Fibroblast of skin of left quadriceps (primary cell): ENCODE data around the gene RGL1.

Experiments used
- DNase-seq, 2 experiments: peaks; one replicate each; pipeline ENCODE4 v3.0.0-alpha.2; 2013; ENCODE audit warnings: low read depth in 2 of 2

RGL1 gene

DNA sequence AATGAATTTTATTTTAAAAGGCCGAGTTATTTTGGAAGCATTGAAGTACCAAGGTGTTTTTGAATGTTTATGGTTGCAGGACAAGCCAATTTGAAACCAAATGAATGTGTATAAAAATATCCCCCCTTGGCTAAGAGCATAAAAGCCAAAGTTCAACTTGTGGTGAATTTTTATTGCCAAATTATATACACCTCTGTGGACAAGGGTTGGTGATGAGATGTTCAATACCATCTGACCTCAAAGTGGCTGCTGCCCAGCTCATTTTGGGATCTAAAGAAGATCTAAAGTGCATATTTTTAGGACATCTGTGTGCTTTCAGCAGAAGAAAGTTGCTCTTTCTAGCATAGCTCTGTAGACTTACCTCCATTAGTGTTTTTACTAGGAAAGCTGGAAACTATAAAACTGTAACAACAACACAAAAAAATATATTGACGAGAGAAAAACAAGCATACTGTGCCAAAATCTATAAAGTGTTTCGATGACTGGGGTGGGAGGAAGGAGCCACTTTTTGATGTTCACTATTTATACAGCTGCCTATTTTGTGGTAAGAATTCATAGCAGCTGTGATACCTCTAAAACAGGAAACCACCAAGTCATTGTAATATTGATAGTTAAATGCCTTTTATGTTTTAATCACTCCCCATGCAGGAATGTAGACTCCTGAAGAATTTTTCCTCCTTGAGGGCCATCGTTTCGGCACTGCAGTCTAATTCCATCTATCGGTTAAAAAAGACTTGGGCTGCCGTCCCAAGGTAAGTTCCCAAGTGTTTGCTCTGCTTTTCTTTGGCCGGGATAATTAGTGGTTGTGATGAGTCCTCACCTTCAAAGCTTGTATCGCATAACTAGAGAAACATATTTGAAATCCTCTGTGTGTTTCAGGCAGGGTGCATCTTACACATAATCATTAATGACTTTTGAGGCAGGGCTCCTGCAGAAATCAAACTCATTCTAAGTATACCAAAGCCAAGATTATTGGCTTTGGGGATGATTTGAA is 83.2 kb downstream of the RGL1 start:
- peak; percentile 17 to 20 for DNase-seq

DNA sequence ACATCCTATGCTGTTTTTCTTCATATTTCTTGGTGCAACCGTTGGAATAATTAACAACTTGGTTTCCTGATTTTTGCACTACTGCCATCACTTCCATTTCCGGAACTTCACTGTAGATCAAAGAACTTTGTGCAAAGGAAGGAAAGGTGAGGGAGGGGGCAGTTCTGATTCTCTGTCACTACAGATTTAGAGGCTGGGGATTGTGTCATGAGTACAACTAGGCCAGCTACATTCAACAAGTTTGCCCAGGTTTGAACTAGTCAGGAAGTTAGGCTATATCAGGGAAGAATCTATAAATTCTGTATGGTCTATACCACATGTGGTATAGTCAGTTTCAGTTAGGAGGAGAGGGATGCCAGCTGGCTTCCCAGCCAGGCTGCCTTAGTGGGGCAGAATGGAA is 84.2 kb downstream of the RGL1 start:
- no peak for DNase-seq

DNA sequence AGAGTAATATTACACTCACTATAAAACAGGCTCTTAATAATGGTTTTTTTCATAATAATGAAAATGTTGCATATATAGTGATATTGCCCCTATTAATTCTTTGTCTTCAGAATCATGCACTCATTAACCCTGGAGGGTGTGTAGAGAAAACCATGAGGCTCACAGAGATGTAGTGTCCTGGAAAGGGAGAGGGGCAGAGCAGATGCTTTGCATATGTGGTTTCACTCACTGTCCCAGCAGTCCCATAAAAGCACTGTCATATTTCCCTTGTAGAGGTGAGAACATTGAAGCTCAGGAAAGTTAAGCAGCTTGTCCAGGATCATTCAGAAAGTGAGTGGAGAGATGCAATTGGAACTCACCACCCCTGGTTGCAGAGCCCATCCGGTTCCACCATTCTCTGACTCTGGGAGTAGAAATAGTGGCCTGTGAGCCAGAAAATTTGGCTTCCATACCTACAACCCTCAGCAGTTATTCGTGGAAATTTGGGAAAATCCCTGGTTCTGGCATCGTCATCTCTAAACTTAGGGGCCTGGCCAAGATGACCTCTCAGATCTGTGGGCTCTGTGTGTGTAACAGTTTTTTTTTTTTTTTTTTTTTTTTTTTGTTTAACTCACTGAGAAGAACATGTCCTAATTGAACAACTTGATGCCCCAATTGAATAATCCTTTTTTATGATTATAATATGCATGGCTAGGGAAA is 86.4 kb downstream of the RGL1 start:
- no peak for DNase-seq

DNA sequence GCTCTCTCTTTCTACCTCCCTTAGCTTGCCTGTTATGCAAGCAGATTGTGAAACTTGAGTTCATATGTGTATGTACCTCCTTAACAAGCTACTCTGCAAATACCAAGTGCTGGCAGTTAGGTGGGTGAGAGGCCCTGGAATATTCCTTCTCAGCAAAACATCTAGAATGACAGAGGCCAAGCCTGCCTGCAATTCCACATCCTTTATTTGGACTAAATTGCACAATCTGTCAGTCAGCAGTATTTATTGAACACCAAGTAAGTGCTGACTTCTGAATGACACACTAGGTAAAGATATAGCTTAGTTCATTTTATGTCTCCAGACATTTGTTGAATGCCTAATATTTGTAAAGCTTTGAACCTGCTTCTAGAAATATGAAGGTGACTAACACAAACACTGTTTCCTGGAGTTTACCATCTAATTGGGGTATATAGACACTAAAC is 87.5 kb downstream of the RGL1 start:
- DNase-seq, result no peak

DNA sequence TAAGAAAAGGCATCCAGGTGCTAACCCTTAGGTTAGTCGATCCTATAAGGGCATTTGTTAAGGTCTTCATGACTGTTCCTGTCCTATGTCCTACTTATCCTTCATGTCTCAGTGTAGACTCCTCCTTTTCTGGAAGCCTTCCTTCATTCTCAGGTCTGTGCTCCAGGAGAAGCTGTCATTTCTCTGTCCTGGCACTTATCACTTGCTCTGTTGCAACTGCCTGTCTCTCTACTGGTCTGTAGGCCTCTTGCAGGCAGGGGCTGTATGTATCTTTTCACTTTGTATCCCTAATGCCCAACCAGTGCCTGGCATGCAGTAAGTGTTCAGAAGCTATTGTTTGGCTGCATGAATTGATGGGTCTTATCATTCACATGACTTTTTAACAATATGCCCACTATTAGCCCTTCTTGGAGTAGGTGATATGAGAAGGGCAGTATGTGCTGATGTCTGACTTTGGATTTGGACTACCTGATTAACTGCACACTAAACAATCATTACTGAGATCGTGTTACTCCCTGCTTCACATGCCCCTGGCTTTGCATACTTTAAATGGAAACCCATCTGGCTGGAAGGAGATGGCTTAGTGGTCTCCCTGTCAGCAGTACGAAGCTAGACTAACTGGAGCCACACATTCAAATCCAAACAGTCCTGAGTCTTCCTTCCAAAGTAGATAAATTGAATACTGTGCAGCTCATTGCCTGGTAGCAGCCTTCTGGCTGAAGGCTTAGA is 88.8 kb downstream of the RGL1 start:
- no peak for DNase-seq

DNA sequence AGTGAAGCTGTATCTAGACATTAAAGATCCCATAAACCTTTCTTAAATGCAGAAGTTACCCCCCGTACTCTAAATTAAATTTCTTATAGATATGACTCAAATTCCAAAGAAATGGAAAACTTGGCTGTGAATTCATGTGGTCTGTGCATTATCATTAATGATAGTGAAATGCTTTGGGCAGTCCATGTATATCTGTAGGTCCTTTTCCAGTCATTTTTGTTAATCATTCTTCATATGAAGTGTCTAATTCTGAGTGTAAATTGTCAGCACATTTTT is 89.3 kb downstream of the RGL1 start:
- no peak for DNase-seq

DNA sequence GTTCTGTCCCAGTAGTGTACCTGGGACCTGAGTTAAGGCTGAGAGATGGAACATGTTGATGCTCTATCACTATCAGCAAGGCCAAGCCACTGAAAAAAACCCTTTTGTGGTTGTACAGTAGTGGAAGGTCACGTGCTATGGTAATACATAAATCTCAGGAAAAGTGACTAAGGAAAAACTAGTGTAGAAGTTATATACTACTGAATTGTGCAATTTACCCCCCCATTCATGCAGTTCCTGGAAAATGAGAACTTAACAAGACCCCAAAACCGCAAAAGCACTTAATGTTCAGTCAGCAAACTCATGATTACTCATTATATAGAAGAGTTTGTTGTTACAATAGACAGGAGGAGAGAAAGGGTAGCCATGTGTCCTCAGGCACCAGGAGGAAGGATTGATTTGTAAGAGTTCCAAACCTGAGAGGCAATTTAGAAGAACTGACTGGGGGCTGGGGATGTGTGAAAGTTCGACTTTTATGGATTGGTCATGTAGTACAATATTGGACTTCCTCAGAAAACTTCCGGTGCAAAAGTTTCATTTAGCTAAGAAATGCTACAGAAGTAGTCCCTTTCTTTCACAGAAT is 91.6 kb downstream of the RGL1 start:
- DNase-seq, result no peak

DNA sequence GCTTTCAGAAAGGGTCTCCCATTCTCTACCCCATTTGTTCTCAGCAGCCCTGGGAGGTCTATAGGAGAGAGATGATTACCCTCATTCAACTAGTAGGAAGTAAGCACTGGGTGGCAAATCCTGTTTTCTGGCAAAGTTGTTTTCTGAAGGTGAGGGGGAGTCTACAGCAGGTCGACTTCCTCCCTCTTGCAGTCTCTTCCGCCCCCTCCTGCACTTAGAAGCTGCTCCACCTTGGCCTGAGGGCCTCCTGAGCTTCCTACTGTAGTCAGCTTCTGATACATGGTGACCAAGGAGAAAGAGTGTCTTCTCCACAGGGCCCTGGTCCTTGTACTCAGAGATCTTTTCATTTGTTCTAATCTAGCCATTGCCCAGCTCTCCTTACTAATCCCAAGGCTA is 93.1 kb downstream of the RGL1 start:
- DNase-seq, result no peak

DNA sequence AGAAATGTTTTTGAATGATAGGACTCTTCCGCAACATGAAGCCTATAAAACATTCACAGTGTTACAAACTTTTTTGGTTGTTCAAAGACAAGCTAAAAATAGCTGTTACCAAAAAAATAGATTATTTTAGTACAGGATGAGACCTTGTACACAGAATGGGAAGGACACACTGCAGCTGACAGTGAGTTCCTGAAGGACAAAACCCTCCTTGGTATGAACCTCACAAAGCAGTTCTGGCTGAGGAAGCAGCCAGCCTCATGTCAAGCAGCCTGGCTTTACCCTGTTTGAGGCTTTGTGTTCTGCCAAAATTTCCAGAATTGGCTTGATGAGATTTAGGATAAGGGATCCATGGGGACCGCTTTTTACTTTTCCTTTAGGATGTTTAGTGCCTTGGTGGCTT is 93.7 kb downstream of the RGL1 start:
- no peak for DNase-seq

DNA sequence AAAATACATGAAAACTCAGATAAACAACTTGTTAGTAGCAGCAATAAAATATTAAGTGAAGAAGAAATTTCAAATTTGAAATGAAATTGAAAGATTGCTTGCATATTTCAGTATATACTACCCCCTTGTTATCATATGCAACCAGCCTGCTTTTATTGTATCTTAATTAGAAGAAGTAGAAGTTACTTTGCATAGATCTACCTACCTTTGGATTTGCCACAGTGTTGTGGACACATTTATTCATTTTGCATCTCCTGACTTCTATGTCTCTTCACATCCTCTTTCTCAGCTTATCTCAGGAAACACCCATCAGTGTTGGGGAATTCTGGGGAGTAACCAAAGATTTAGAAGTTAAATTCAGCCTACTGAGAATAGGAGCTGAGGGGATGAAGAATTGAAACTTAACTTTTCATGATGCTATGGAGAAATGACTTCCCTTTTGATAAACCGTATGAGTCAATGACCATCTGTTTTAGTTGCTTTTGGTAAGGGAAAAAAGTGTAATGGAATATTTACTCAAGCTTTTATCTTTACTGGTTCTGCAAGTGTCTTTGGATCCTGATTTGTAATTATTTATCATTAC is 96.9 kb downstream of the RGL1 start:
- no peak for DNase-seq

DNA sequence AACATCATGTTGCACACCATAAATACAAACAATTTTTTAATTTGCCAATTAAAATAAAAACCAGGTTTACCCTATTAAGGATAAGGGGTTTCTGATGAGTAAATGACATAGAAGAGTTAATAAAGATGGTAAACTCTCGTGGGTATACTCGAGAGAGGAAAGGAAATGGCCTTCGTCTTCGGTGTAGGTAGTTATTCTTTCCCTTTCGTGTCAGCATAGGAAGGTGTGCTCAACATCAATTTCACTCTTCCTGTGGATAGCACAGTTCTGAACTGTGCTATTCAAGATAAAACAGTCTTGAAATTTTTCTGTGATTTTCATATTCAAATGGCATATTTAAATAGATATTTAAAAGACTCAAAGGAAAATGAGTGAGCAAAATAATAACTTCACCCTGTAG is 98.2 kb downstream of the RGL1 start:
- DNase-seq, result no peak

DNA sequence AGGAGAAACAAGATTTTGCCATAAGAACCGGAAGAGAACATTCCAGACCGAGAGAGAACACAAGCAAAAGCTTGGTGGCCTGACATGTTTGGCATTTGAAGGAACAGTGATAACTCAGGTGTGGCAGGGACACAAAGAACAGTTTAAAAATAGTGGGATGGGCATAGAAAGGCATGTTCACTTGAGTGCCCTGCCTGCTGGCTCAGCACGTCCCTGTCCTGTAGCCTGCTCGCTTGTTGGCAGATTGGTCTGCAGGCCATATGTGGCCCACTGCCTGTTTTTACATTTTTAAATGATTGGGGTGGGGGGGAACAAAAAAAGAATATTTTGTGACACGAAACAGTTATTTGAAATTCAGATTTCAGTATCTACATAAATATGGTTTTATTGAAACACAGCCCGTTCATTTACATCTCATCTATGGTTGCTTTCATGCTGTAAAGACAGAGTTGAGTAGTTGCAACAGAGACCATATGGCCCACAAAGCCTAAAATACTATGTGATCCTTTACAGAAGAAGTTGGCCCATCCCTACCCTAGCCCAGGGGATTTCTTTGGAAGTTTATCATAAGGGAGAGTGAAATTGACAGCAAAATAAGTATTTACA is 100.7 kb downstream of the RGL1 start:
- DNase-seq, result no peak

DNA sequence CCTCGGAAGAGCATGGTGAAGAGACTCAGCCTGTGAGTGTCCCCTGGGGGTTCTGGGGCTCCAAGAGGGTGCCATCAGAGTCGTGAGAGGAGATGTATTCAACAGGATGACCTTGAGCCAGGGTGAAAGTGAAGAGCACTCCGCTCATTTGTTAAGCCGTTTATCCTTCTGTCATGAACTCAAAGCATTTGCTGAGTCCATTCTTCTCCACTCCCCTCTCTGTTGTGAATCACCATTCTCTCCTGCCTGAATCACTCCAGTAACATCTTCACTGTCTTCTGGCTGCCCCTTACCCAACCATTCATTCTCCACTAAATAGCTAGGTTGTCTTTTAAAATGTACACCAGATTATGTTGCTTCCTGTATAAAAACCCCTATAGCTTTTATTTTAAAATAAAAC is 102.2 kb downstream of the RGL1 start:
- no peak for DNase-seq

DNA sequence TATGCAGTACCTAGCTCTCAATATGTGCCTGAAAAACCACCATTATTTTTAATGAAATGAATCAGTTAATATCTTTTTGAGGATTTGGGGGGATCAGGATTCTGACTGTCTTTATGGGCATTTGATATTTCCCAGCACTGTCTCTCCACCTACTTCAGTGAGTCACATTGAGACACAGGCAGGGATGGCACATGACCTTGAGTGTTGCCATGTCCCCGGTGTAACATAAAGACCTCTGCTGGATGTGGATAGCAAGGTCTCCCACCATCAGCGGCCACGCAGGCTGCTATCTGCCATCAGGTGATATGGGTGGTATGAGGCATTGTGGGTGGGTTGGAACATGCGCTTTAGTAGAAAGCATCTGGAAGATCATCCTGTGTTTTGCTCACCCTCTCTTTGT is 103.2 kb downstream of the RGL1 start:
- DNase-seq, result no peak

DNA sequence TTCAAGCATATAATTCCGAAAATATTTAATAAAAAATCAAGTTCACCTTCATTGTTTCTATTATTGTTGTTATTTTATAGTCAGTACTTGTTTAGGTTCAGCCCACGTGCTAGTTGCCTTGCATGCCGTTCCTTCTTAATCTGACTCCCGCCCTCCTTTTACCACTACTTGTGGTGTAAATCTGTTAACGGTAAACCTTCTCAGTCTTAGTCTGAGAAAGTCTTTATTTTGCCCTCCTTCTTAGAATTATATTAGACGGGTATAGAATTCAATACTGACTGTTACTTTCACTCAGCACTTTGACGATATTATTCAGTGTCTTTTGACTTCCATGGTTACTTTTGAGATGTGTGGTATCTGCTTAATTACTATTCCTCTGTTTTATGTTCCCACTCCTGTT is 104.8 kb downstream of the RGL1 start:
- no peak for DNase-seq

DNA sequence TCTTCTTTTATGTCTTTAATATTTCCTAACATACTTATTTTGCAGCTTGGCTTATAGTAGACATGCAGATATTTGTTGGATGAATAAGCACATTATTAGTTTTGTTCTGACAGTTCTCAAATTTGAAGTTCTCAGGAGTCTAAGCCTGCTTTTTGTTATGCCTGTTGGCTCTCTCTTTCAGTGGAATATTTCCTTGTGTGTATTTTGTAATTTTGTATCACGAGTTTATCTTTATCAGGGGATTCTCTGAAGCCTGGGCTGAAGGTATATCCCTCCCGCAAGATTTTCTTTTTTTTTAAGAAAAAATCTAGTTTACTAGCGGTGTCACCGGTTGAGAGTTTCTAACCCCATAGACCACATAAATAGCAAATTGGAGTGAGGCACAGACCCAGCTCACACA is 105.9 kb downstream of the RGL1 start:
- no peak for DNase-seq

DNA sequence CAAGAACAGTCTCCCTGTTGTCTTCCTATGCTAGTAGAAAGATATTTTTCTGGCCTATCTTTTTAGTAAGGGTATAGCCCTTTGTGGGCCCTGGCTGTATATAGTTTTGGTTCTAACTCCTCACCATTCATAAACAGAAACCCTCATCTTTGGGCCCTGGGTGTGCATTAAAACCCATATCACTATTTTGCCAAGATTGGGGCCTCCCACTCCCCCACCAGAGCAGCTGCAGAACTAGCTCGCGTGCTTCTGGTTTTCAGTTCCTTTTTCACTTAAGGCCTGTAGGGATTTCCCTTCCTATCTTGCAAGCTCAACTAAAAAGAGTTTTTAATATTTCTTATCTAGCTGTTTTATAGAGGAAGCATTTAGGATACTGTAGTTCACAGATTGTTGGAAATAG is 106.4 kb downstream of the RGL1 start:
- DNase-seq, result no peak

DNA sequence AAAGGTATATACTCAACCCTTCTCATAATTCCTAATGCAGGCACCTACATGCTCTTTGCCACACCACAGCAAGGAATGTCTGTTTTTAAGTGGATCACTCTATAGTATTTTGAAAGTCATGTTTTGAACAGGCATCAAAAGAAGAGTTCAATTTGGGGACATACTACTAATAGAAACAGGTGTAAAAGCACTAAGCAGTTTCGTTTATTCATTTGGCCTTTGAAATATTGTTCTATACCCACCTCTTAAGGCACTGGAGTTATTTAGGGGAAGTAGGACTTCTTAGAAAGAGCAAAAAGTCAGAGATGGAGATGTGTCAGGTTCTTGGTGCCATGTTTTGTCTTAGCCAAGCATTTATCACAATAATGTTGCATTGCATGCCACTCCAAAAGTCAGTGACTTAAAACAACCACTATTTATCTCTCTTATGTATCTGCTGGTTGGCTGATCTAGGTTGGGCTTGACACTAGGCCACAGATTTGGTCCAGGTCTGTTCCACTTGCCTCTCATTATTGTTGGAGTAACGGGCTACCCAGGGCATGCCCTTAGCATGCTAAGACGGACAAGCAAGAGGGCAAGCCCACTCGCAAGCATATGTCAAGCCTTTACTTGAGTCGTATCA is 107.5 kb downstream of the RGL1 start:
- no peak for DNase-seq

DNA sequence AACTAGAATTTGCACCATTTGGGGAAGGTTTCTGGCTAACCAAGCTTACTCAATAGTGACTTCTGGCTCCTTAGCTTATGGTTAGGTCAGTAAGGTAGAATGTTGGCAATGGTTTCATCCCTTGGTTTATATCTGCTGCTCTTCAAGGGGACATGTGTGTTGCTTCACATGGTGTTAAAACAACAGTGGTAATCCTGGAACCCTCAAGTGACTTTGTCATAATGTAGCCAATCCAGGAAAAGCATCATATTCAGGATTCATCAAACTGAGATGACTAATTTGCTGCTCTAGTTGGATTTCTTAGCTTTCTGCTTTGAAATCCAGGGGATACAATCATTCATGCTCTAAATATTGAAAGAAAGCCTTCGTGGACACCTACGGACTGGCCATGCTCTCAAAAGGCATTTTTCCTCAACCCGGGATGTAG is 108.7 kb downstream of the RGL1 start:
- DNase-seq, result no peak

DNA sequence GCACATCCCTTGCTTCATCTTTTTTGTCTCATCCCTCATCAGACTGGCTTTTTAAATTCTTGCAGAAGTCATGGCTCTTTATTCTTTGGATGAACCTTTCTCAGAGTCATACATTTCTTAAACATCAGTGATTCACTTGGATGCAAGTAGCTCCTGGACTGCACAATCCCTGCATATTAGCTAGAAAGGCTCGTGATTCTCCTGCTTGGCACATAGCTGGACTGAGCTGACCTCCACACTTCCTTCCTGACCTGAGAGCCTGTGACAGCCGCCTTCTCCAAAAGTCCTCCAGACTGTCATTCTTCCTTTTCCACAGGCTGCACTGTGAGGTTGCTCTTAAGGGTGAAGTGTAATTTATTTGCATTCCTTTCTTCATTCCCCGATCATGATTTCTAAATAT is 109.4 kb downstream of the RGL1 start:
- DNase-seq, result no peak

DNA sequence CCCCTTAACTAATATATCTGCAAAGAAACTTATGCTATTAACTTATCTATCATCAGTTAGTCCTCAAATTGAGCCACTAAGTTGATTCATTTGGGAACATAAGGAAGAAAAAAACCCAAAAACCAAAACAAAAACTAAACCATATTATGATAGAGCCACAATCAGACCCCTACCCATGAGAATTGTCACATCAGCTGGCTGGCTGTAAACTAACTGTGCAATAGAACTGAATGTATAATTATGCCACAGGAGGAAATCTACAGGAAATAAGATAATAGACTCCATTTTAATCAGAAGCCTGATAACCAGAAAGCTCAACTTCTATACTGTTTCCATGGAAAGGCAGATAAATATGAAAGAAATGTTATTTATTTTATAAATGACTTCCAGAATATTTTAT is 110.0 kb downstream of the RGL1 start:
- no peak for DNase-seq
